Kasumi-1 (cell line): ENCODE results near the gene UCN3.
"Not testable (repeated sequence)": the region's sequence is repeated elsewhere in the genome, so short reads cannot be mapped to it uniquely, and the experiment has no call there.

ENCODE experiments used
- DNase-seq, 2 experiments: peaks; one replicate each; lab custom pipeline; 2025; lab: John Stamatoyannopoulos, UW

UCN3 gene

GRCh38 chr10:5369362-5370158, 4.8 kb downstream of the UCN3 start:
- no peak for DNase-seq

GRCh38 chr10:5370493-5371352, 6.0 kb downstream of the UCN3 start:
- no peak for DNase-seq

GRCh38 chr10:5373307-5373706, 8.5 kb downstream of the UCN3 start:
- DNase-seq, result no peak

GRCh38 chr10:5373891-5374611, 9.3 kb downstream of the UCN3 start:
- no peak for DNase-seq

GRCh38 chr10:5376450-5376849, 11.7 kb downstream of the UCN3 start:
- no peak for DNase-seq

GRCh38 chr10:5379202-5379601, 14.4 kb downstream of the UCN3 start:
- not testable (repeated sequence) for DNase-seq

- DNase-seq, result not testable (repeated sequence)
Observed at GRCh38 chr10:5380395-5380794, 15.6 kb downstream of the UCN3 start.

- no peak for DNase-seq
Observed at GRCh38 chr10:5381187-5381586, 16.4 kb downstream of the UCN3 start.

- no peak for DNase-seq
Observed at GRCh38 chr10:5385224-5385623, 20.5 kb downstream of the UCN3 start.

- no peak for DNase-seq
Observed at GRCh38 chr10:5387169-5387568, 22.4 kb downstream of the UCN3 start.

GRCh38 chr10:5390607-5391205, 25.9 kb downstream of the UCN3 start:
- DNase-seq, result peak; percentile 32 to 40

GRCh38 chr10:5391790-5392189, 27.0 kb downstream of the UCN3 start:
- DNase-seq, result no peak

GRCh38 chr10:5393529-5393928, 28.8 kb downstream of the UCN3 start:
- no peak for DNase-seq

GRCh38 chr10:5395168-5395567, 30.4 kb downstream of the UCN3 start:
- no peak for DNase-seq

- no peak for DNase-seq
Observed at GRCh38 chr10:5396556-5397300, 32.0 kb downstream of the UCN3 start.

- DNase-seq, result no peak
Observed at GRCh38 chr10:5399332-5399731, 34.6 kb downstream of the UCN3 start.

- DNase-seq, result no peak
Observed at GRCh38 chr10:5400468-5401240, 35.9 kb downstream of the UCN3 start.

GRCh38 chr10:5402798-5403197, 38.0 kb downstream of the UCN3 start:
- DNase-seq, result no peak

- no peak for DNase-seq
Observed at GRCh38 chr10:5404208-5405041, 39.7 kb downstream of the UCN3 start, which contains the start of gene TUBAL3. Gene TUBAL3 (minus strand): TSS chr10:5404828. CDS start chr10:5404792, 36 bp downstream.
